HG03108 (cell line): ENCODE results near the gene RASA3.
"Not testable (repeated sequence)": the region's sequence is repeated elsewhere in the genome, so short reads cannot be mapped to it uniquely, and the experiment has no call there.

Experiments used
- ATAC-seq: cut with Tn5 transposase; IDR thresholded peaks from one replicate; pipeline ENCODE4 v1.9.1; 2021; ENCODE audit warnings: moderate library complexity; ENCODE audit not compliant: unreplicated experiment

The RASA3 gene

DNA sequence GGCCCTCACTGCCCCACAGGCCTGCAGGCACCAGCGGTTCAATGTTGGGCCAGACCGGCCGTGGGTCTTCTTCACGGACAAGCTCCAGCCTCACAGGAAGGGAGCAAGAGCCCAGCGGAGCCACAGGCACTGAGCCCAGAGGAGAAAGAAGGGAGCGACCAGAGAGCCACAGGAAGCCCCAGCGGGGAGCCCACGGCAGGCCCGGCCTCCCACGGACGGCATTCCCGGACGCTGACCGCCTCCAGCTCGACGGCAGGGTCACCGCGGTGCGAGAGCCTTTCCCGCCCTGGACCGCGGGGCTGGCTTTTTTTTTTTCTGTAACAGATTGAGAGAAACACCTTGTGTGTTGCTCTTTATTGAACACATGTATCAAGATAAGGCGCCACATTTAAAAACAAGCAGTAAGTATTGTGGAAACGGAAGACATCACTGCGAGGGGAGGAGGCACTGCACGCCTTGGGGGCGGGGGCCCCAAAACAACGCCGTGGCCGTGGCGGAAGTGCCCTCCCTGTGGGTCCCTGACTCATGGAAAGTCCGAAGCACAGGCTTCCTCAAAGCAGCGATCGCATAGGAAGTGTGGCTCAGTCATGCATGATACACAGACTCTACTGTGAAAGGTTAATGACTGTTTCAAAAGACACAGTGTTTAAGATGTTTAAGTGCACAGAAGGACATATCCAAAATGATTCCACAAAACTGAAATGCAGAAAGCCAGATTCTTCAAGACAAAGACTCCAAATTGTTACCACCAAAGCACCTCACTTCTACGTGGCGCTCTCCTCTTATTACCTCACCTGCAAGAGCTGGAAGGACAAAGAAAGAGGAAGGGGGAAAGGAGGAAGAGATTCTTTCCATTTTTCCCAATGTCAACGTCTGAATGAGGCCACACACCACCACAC, 3.5 kb downstream of the RASA3 start:
- ATAC-seq, result peak; percentile 53

DNA sequence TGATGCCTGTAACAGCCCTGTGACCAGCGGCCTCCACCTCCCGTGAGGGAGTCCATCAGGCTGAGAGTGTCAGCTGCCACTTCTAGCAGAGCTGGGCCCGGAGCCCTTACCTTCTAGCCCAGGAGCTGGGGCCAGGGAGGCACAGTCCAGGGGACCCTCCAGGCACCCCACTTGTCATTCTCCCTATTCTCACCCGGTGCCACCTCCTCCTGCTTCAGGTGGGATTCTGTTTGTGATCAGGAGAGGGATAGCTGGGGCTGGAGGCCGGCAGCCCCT, 4.1 kb downstream of the RASA3 start:
- ATAC-seq, result no peak

DNA sequence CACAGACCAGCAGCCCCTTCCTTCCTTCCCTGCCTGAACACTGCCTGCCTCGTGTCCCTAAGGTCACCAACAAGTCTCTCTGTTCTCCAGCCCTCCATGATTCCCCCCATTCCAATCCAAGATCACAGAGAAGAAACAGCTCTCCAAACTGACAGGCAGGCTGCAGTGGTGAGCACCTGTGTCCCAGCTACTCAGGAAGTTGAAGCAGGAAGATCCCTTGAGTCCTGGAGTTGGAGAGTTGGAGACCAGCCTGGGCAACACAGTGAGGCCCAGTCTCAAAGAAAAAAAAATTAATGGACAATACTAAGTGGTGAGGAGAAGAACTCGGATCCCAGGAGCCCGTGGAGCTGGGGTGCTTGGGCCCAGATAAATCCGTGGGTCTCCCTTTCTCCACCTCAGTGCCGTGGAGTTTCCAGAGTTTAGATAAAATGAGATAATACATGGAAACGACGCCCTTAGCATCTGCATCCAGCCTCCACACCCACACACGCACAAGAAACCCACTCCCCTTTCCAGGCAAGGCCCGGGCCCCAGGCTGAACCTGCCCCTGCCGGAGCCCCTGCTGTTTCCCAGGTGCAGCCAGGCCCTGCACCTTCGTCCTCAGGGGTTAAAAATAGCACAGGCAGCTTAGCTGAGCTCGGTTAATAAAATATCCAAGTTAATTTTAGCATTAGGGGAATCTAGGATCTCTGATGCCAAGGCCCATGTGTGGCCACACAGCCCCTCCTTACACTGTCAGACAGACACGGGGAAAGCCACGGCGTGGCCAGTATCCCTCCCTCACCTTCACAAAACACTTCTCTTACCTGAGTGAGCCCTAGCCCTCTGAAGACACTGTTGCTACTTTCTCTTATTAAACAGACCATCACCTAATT, 4.7 kb downstream of the RASA3 start:
- ATAC-seq, result no peak

DNA sequence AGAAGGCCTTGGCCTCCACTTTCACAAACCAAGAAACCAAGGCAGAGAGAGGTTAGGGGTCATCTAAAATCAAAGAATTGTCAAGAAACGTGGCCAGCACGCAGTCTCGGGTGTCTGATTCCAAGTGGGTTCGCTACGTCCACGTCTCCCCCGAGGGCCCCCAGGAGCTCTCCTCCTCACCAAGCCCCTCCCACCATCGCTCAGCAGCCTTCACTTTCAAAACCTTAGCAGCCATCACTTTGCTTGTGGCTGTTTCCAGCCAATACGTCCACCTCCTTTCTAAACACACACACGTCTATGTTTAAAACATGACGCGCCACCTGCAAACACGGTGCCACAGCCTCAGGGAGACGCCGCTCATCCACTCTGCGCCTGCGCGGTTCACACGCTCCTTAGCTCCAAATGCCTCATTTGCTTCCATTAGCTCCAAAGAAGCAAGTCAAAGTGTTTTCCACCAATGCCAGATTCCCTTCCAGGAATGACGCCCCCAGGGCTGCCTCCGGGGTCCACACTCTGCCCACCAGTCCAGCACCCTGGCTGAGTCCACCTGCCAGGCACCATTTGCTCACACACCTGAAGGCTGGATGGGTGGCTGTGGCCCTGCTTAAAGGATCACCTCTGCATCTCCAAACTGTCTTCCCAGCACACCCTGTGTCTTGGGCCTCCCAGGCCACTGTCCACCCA, 5.5 kb downstream of the RASA3 start:
- no peak for ATAC-seq

DNA sequence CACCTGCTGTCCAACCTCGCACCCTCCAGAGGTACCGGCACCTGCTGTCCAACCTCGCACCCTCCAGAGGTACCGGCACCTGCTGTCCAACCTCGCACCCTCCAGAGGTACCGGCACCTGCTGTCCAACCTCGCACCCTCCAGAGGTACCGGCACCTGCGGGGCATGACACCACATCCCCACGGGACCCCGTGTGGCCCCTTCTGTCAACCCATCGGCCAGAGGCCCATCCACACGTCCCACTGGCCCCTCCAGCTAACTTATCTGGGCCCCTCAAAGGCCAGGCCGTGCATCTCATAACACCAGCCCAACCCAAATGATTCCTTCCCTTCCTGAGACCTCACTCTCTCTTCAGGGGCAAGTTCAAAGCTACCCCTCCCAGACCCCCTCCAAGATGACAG, 6.3 kb downstream of the RASA3 start:
- ATAC-seq, result not testable (repeated sequence)

DNA sequence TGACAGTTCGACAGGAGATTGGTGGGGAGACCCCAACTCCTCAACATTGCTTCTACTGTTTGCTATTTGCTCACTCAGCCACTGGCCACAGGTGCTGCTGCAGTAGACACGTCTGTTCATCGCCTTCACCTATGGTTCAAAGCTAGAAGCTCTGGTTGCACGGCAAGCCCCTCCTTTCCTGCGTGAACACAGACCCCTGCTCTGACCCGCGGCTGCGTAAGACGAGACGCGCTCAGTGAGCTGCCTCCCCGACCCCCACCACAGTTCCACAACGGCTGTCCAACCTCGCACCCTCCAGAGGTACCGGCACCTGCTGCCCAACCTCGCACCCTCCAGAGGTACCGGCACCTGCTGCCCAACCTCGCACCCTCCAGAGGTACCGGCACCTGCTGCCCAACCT, 6.8 kb downstream of the RASA3 start:
- ATAC-seq, result no peak

DNA sequence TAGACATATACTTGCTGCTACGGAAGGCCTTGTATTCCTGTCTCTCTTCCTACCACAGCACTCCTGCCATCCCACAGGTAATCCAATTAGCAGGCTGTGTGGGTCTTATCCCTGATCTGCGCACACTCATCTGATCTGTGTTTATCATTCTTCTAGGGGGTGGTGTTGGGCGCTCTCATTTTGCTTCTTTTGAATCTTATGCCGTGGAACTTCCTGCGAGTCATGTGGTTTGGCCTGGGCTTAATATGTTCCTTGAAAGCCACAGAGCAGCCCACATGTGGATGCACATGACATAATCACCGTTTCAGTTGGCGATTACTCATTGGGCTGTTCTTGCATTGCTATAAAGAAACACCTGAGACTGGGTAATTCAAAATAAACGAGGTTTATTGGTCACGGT, 7.5 kb downstream of the RASA3 start:
- no peak for ATAC-seq

DNA sequence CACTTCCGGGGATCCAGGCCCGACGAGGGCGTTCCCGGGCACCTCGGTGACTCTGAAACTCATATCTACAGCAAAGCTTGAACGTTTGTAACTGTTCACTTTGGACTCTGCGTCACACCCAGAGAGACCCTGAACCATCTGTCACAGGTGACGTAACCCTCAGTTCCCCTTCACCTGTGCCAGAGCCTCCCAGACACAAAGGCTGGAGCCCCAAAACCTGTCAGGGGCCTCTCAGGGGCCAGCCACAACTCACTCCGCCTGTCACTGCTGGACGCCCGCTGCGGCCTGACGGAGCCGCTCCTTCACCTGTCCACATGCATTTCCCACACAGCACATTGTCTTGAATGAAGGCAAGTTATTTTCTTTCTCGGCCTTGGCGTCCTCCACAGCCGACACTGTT, 8.0 kb downstream of the RASA3 start:
- no peak for ATAC-seq

DNA sequence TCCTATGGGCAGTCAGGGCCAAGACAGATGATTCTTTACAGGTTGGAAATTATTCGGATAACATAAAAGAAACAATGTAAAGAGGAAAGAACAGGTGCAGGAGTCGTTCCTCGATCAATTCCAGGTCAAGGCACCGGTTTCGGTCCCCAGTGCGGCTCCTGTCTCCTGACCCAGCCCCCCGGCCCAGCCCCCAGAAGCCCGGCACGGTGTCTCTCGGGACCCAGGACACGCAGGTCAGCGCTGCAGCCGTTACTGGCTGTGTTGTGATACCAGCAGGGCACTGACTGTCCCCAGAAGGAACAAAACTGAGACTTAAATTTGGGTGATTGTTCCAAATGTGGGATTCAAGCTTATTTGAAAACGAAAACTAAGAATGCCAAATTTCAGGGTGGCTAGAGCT, 8.5 kb downstream of the RASA3 start:
- no peak for ATAC-seq

DNA sequence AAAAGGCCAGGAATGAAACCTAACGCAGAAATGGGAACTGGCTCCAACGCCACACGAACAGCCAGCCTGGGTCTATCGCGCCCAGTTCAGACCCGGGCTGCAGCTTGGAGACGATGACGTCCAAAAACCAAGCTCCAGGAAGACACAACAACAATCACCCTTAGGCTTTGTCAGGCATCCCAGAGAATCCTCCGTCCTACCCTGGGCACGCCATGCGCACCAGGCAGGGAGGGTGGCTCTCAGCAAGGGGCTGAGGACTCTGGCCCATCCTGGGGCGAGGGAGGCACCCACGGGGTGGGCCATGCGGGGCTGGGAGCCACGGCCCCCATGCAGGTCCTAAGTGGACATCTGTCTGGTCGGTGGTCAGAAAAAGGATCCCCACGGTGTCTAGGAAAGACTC, 9.0 kb downstream of the RASA3 start:
- ATAC-seq, result no peak

DNA sequence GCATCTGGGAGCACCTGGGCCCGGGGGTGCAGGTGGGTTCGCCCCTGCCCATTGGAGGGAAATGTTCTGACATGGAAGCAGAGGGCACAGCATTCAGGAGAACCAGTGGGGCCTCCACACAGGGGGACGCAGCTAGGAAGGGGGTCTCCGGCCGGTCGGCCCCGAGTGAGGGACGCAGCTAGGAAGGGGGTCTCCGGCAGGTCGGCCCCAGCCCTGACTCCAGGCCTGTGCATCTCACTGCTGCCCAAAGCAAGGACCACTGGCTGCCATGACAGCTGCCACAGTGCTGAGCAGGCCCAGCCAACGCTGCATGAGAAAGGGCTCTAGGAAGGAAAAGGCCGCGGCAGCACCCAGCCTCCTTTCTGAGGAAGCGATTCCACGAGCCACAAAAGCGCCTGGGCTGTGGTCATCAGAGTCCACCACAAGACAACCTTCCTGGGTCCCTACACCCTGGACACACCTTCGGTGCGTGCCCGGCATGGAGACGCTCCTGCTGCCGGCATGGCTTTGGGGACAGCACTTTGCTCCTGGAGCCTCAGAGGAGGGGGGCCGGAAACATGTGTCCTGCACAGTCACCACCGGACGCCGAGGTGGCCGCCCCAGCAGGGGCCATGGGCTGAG, 9.7 kb downstream of the RASA3 start:
- ATAC-seq, result no peak

DNA sequence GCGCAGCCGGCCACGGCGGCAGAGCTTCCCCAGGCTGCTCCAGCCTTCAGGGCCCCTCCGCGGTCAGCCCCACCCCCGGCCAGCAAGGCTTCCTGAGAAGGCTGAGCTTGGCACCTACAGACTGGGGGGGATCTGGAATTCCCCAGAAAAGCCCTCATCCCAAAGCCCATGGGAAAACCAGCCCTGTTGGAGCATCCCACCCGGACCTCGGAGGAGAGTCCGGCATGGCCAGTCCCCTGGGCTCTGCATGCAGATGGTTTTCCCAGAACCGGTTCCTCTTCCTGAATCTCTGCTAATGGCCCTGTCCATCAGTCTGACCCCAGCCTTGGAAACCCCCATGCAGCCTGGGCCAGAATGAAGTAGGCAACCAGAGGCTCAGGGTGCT, 10.3 kb downstream of the RASA3 start:
- ATAC-seq, result no peak

DNA sequence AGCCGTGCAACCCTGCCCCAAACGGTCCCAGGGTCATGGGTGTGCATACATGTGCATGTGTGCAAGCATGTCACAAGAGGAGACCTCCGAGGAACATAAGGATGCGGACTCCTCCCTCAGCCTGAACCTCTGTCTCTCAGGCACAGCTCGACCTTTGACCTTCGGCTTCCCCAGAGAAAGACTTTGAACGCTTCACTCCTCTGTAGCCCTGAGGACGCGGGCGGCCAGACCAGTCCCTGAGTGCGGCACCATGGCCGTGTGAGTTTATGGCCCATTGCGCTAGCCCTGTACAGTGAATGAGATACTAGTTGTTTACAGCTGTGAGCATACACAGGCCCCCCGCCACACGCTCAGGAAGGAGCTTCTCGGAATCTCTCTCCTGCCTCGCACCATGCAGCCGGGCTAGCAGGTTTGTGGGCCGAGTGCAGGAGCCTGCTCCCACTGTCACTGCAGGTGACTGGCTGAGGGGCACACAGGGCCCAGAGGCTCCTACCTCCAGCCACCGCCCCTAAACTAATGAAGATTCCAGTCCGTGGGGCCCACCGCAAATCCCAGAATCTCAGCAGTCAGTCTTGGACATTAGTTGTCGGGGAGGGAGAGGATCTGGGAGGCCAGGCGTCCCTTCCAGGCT, 10.8 kb downstream of the RASA3 start:
- ATAC-seq, result no peak

DNA sequence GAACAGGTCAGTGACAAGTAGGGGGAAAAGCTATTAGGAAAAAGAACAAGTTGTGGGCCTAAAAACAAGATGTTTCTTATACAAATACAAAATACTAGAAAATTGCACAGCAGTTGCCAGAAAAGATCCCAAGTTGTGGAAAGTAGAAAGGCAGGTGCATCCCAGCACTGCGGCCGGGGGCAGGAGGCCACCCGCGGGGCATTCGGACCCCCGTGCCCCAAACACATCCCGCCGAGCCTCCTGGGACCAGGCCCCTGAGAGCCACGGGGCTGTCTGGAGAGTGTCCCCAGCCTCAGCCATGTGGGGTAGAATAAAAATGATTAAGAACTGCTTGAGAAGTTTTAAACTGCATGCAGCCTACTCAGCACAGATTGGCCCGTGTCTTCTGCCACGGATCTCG, 11.4 kb downstream of the RASA3 start:
- no peak for ATAC-seq

DNA sequence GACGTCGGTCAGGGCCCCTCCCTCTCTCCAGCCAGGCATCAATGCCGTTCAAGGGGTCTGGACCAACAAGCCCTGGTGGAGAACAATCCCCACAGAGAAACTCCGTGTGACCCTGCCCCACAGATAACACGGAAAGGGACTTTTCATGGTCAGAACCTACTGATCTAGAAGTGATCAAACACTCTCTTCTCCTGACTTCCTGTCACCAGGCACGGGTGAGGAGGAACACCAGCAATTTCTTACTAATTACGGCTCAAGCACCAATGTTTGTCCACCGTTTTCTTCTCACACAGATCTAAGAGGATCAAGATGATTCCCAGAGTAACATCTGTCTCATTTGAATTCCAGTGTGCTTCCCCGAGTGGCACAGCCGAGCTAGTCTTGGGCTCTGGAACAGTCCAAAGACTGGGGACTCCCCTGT, 11.8 kb downstream of the RASA3 start:
- no peak for ATAC-seq

DNA sequence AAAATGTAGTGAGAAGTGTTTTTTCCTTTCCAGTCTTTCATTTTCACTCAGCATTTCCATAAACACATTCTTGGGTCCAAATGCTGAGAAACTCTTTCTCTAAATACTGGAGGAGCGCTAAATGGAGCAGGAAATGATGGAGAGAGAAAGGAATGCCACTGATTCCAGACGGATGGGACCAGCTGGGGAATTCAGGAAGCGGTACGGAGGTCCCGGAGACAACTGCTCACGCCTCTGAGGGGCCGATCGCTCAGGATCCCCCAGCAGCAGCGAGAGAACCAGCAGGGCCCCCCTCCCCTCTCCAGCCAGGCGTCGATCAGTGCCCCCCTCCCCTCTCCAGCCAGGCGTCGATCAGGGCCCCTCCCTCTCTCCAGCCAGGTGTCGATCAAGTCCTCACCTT, 13.2 kb downstream of the RASA3 start:
- ATAC-seq, result no peak

DNA sequence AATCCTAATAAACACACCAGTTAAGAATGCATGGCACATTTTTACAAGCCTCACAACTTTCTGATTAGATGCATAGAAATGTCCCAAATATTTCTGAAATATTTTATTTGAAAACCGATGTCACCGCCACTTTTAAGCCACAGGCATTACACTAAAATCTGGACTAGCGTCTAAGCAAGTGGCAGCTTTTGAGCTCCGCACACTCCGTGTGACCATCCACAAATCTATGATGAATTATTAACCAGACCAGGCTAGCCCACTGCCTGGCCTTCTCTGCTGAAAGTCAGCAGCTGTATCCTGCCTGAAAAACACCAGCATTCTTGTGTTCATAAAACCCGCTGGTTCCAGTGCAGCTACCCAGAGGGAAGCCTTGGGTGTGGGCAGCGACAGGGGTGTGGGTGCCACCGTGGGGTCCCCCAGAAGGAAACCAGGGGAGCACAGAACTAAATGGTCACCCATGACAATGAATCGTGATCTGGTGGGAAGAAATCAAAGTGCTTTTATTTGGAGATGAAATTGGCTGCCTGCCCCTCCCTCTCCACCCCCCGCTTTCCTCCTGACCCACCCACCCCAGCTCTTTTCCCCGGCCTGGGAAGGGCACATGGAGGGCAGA, 13.8 kb downstream of the RASA3 start:
- ATAC-seq, result no peak

DNA sequence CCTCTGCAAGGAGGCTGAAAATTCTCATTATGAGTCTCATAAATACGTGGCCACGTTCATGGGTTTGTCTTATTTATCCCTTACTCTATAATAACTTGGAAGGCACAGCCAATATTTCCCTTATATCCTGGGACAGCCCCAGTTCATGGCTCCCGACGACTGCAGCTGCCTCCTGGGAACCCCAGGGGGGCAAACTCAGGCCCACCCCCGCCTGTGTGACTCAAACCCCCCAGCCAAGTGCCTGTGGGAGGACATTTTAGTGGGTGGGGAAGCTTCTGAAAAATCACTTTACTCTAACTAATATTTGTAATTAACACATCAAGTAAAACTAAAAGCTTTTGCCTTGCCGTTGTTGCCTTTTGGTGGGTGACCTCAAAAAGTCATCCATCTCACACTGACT, 14.3 kb downstream of the RASA3 start:
- no peak for ATAC-seq

DNA sequence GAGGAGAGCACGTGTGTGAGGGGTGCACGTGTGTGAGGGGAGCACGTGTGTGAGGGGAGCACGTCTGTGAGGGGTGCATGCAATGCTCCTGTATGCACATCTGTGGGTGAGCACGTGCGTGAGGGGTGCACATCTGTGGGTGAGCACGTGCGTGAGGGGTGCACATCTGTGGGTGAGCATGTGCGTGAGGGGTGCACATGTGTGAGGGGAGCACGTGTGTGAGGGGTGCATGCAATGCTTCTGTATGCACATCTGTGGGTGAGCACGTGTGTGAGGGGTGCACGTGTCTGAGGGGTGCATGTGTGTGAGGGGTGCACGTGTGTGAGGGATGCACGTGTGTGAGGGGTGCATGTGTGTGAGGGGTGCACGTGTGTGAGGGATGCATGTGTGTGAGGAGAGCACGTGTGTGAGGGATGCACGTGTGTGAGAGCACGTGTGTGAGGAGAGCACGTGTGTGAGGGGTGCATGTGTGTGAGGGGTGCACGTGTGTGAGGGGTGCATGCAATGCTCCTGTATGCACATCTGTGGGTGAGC, 15.0 kb downstream of the RASA3 start:
- not testable (repeated sequence) for ATAC-seq

DNA sequence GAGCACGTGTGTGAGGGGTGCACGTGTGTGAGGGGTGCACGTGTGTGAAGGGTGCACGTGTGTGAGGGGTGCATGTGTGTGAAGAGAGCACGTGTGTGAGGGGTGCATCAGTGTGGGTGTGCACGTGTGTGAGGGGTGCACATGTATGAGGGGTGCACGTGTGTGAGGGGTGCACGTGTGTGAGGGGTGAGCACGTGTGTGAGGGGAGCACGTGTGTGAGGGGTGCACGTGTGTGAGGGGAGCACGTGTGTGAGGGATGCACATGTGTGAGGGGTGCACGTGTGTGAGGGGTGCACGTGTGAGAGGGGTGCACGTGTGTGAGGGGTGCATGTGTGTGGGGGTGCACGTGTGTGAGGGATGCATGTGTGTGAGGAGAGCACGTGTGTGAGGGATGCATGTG, 15.7 kb downstream of the RASA3 start:
- no peak for ATAC-seq
